ENCODE results near the gene ITGB2.

The ITGB2 gene

GRCh38 chr21:44846485-44847260 is 74.0 kb downstream of the ITGB2 start:
- no peak for DNase-seq (ENCODE audit: low read depth)

- DNase-seq (ENCODE audit: low read depth) = no peak
Observed at GRCh38 chr21:44846224-44846484, 74.5 kb downstream of the ITGB2 start.

GRCh38 chr21:44845418-44846223 is 75.1 kb downstream of the ITGB2 start:
- DNase-seq (ENCODE audit: low read depth) = no peak

GRCh38 chr21:44844256-44844655 is 76.4 kb downstream of the ITGB2 start:
- DNase-seq (ENCODE audit: low read depth) = no peak

- no peak for DNase-seq (ENCODE audit: low read depth)
Observed at GRCh38 chr21:44842721-44843445, 77.8 kb downstream of the ITGB2 start.

GRCh38 chr21:44842087-44842486 is 78.6 kb downstream of the ITGB2 start:
- no peak for DNase-seq (ENCODE audit: low read depth)

GRCh38 chr21:44840771-44841170 is 79.9 kb downstream of the ITGB2 start:
- DNase-seq (ENCODE audit: low read depth) = no peak

GRCh38 chr21:44838951-44839350 is 81.7 kb downstream of the ITGB2 start:
- DNase-seq (ENCODE audit: low read depth) = no peak

GRCh38 chr21:44838039-44838895 is 82.4 kb downstream of the ITGB2 start:
- no peak for DNase-seq (ENCODE audit: low read depth)

GRCh38 chr21:44837537-44837936 is 83.2 kb downstream of the ITGB2 start:
- DNase-seq (ENCODE audit: low read depth) = no peak

GRCh38 chr21:44836666-44837471 is 83.8 kb downstream of the ITGB2 start:
- no peak for DNase-seq (ENCODE audit: low read depth)

GRCh38 chr21:44836349-44836665 is 84.4 kb downstream of the ITGB2 start:
- DNase-seq (ENCODE audit: low read depth) = no peak

Measured in HS-5 (cell line).